Nucleus accumbens (tissue), 56 donors: ENCODE results near the gene KANK2.

ENCODE experiments used
- DNase-seq, 56 donors: peaks; one replicate each; lab custom pipeline; 2025; lab: John Stamatoyannopoulos, UW

KANK2 gene

DNA sequence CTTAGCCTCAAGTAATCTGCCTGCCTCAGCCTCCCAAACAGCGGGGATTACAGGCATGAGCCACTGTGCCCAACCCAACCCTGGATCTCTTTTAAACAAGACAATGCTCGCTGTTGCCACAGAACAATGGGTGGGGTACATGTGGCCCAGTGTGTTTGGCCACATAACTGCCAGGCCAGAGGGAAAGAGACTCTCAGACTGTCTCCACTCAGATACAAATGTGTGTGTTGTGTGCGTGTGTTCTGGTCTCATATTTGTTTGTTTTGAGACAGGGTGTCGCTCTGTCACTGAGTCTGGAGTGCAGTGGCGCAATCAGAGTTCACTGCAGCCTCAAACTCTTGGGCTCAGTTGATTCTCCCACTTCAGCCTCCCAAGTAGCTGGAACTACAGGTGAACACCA is 82.3 kb downstream of the KANK2 start:
- no peak for DNase-seq
